IgD-negative memory B cell (primary cell): ENCODE results near the gene TTYH1. TPM values are rescaled to one million over a fixed set of nuclear protein-coding genes. Genes with fewer than 3 reads are reported as not detected.

ENCODE experiments used
- H3K27ac Mint-ChIP-seq, 3 donors: one replicate each; pipeline ENCODE4 v1.8.0; 2020 to 2022; ENCODE audit warnings: mild to moderate bottlenecking in 3 of 3, mixed read lengths in 3 of 3, moderate library complexity in 1 of 3
- H3K27me3 Mint-ChIP-seq: one replicate; pipeline ENCODE4 v1.8.0; 2021; ENCODE audit warnings: mixed read lengths
- H3K36me3 Mint-ChIP-seq: one replicate; pipeline ENCODE4 v1.8.0; 2020; ENCODE audit warnings: mild to moderate bottlenecking, mixed read lengths
- H3K4me1 Mint-ChIP-seq, 3 donors: one replicate each; pipeline ENCODE4 v1.8.0; 2020 to 2022; ENCODE audit warnings: mixed read lengths in 3 of 3, mild to moderate bottlenecking in 1 of 3
- H3K4me3 Mint-ChIP-seq, 4 donors: one replicate each; pipeline ENCODE4 v1.8.0; 2020 to 2022; ENCODE audit warnings: mild to moderate bottlenecking in 4 of 4, mixed read lengths in 4 of 4, moderate library complexity in 3 of 4
- H3K9me3 Mint-ChIP-seq, 3 donors: one replicate each; pipeline ENCODE4 v1.8.0; 2020 to 2021; ENCODE audit warnings: mixed read lengths in 3 of 3, mild to moderate bottlenecking in 1 of 3
- polyA plus RNA-seq: library from polyadenylated mRNA; unstranded; fragments of 300-500 nt; fragmentation: Illumina TruSeq; gene quantifications from one replicate; pipeline ENCODE4 v1.2.3, GENCODE V29; 2021

TTYH1 gene
- polyA plus RNA-seq, 1 donor from 2014 or later = 0.16 TPM

GRCh38 chr19:54477650-54478049 lies 62.4 kb downstream of the TTYH1 start:
- Mint-ChIP-seq H3K4me3 (no peak overlapping the region), H3K27me3 (peaks cover 29% of the 10 kb centered on the region), H3K27ac (no peak overlapping the region), H3K36me3 (no peaks in the 10 kb centered on the region), H3K9me3 (no peaks in the 10 kb centered on the region), H3K4me1 (peaks cover 13 to 14% (median 14%) of the 10 kb centered on the region in 3 donors)

- no peaks in the 10 kb centered on the region for H3K36me3 Mint-ChIP-seq
- H3K27ac Mint-ChIP-seq = no peak overlapping the region
- peaks cover 30% of the 10 kb centered on the region for H3K27me3 Mint-ChIP-seq
- no peaks in the 10 kb centered on the region for H3K9me3 Mint-ChIP-seq
- H3K4me1 Mint-ChIP-seq = peaks cover 18% of the 10 kb centered on the region in 3 donors
- peak overlapping the region in 1 of 4 donors; percentile 0 for H3K4me3 Mint-ChIP-seq
Measured at GRCh38 chr19:54478677-54479266, 63.5 kb downstream of the TTYH1 start.

- no peaks in the 10 kb centered on the region for H3K9me3 Mint-ChIP-seq
- peaks cover 18 to 22% (median 22%) of the 10 kb centered on the region in 3 donors for H3K4me1 Mint-ChIP-seq
- no peak overlapping the region for H3K4me3 Mint-ChIP-seq
- H3K27me3 Mint-ChIP-seq = peaks cover 40% of the 10 kb centered on the region
- no peak overlapping the region for H3K27ac Mint-ChIP-seq
- no peaks in the 10 kb centered on the region for H3K36me3 Mint-ChIP-seq
Measured at GRCh38 chr19:54480051-54480450, 64.8 kb downstream of the TTYH1 start.

GRCh38 chr19:54481326-54481930 lies 66.2 kb downstream of the TTYH1 start:
- Mint-ChIP-seq H3K27me3 (peaks cover 42% of the 10 kb centered on the region), H3K27ac (peak overlapping the region; percentile 12 to 80 (median 20)), H3K36me3 (no peaks in the 10 kb centered on the region), H3K4me3 (peak overlapping the region in 2 of 4 donors; percentile 5 to 17), H3K9me3 (no peaks in the 10 kb centered on the region), H3K4me1 (peaks cover 22 to 24% (median 23%) of the 10 kb centered on the region in 3 donors)

- Mint-ChIP-seq H3K4me1 (peaks cover 22 to 24% (median 23%) of the 10 kb centered on the region in 3 donors), H3K27ac (peak overlapping the region; percentile 15 to 62 (median 31)), H3K4me3 (peak overlapping the region in 3 of 4 donors; percentile 31 to 79 (median 54)), H3K27me3 (peaks cover 38% of the 10 kb centered on the region), H3K36me3 (no peaks in the 10 kb centered on the region), H3K9me3 (no peaks in the 10 kb centered on the region)
Measured at GRCh38 chr19:54482889-54483288, 67.6 kb downstream of the TTYH1 start.

GRCh38 chr19:54484451-54484850 lies 69.2 kb downstream of the TTYH1 start:
- Mint-ChIP-seq H3K27ac (no peak overlapping the region), H3K4me3 (no peak overlapping the region), H3K36me3 (no peaks in the 10 kb centered on the region), H3K27me3 (peaks cover 36% of the 10 kb centered on the region), H3K9me3 (no peaks in the 10 kb centered on the region), H3K4me1 (peaks cover 19 to 23% (median 21%) of the 10 kb centered on the region in 3 donors)

- Mint-ChIP-seq H3K4me1 (peaks cover 20 to 23% (median 20%) of the 10 kb centered on the region in 3 donors), H3K4me3 (no peak overlapping the region), H3K9me3 (no peaks in the 10 kb centered on the region), H3K27ac (no peak overlapping the region), H3K36me3 (no peaks in the 10 kb centered on the region), H3K27me3 (peaks cover 33% of the 10 kb centered on the region)
Measured at GRCh38 chr19:54485851-54486250, 70.6 kb downstream of the TTYH1 start.

Other genes starting within 250 kb of the TTYH1 start
- gene TMC4, start 242.3 kb upstream of the TTYH1 start, polyA plus RNA-seq = not detected
- gene MBOAT7, start 225.9 kb upstream of the TTYH1 start, polyA plus RNA-seq = 16.1 TPM
- 33.2 TPM for gene TSEN34, start 224.2 kb upstream of the TTYH1 start, polyA plus RNA-seq
- 1,165 TPM for gene RPS9, start 214.6 kb upstream of the TTYH1 start, polyA plus RNA-seq
- 0.16 TPM for gene LILRB3, start 192.5 kb upstream of the TTYH1 start, polyA plus RNA-seq
- 0.18 TPM for gene LILRA6, start 172.7 kb upstream of the TTYH1 start, polyA plus RNA-seq
- not detected for gene LILRB5, start 158.2 kb upstream of the TTYH1 start, polyA plus RNA-seq
- gene LILRB2, start 134.4 kb upstream of the TTYH1 start, polyA plus RNA-seq = 1.2 TPM
- 0.59 TPM for gene LILRA5, start 102.3 kb upstream of the TTYH1 start, polyA plus RNA-seq
- gene LILRA4, start 76.3 kb upstream of the TTYH1 start, polyA plus RNA-seq = 6.4 TPM
- 59.1 TPM for gene LAIR1, start 50.5 kb upstream of the TTYH1 start, polyA plus RNA-seq
- 11.4 TPM for gene LENG8, start 33.7 kb downstream of the TTYH1 start, polyA plus RNA-seq
- gene LENG9, start 48.3 kb downstream of the TTYH1 start, polyA plus RNA-seq = not detected
- gene CDC42EP5, start 57.8 kb downstream of the TTYH1 start, polyA plus RNA-seq = not detected
- gene LAIR2, start 87.4 kb downstream of the TTYH1 start, polyA plus RNA-seq = 0.99 TPM
- 0.73 TPM for gene LILRA2, start 158.3 kb downstream of the TTYH1 start, polyA plus RNA-seq
- gene LILRA1, start 178.2 kb downstream of the TTYH1 start, polyA plus RNA-seq = not detected
- gene LILRB1, start 215.0 kb downstream of the TTYH1 start, polyA plus RNA-seq = 24.8 TPM
- 0.93 TPM for gene LILRB4, start 247.5 kb downstream of the TTYH1 start, polyA plus RNA-seq